ENCODE measurements around the gene INPP4B.
"Not testable (repeated sequence)": the region's sequence is repeated elsewhere in the genome, so short reads cannot be mapped to it uniquely, and the experiment has no call there.

Gene INPP4B

DNA sequence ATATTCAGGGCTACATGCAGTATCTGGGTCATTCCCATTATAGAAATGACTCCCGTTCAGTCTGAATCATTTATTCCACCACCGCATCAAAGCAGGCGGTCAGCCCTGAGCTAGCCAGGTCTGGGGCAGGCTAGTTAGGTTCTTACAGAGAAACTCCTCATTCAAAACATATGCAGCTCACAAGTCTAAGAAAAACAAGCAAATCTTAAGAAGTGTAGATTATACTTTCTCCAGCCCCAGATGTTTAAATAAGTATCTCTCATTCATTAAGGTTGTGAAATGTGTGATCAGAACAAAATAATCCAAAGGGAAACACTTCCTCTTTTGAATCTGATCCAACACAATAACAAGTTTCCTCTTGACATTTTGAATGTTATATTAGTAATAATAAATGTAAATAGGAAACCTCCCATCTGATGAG, 441.9 kb downstream of the INPP4B start:
- DNase-seq: peak; percentile 52

- DNase-seq: no peak
Measured at GRCh38 chr4:142402900-142403299, 443.2 kb downstream of the INPP4B start.

GRCh38 chr4:142402156-142402555, 443.9 kb downstream of the INPP4B start:
- DNase-seq: no peak

GRCh38 chr4:142397364-142397991, 448.6 kb downstream of the INPP4B start:
- not testable (repeated sequence) for DNase-seq

DNA sequence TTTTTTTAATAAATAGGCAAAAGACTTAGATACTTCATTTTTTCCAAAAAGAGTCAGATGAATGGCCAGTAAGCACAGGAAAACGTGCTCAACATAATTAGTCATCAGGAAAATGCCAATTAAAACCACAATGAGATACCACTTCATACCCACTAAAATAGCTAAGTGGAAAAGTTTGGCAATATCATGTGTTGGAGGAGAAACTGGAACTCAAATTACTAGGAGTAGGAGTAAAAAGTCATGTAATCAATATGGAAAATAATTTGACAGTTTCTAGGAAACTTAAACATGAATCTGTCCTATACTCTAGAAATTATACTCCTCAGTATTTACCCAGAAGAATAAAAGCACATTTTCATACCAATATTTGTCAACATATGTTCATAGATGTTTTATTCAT, 449.8 kb downstream of the INPP4B start:
- DNase-seq: no peak

DNA sequence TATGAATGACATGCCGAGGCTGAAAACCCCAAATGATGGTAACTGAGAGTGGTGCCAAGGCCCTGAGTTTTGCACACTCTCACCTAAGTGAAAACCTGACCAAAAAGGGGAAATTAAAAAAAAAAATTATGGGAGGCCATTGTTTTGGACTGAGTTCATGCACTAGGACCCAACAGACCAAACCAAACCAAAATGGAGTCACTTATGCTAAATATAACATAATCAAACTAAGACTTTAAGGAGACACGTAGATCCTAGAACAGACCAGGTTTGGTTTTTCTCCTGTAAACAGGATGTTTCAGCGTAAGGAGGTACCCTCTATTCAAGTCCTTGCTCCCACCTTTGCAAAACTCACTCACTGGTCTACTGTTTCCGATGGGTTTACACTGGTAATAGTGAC, 453.0 kb downstream of the INPP4B start:
- no peak for DNase-seq

GRCh38 chr4:142386856-142387255, 459.2 kb downstream of the INPP4B start:
- DNase-seq: no peak

DNA sequence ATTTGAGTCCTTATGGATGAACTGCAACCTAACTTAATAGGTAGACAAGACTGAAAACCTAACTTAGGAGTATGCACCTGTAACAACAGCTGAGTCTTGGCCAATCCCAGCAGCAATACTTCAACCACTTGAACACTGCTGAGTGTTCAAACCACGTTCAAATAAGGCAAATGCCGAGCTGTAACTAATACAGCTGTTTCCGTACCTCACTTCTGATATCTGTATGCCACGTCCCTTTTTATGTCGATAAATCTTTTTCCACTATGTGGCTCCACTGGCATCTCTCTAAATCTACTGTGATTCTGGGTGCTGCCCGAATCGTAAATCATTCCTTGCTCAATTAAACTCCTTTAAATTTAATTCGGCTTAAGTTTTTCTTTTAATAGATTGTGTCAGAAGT, 459.7 kb downstream of the INPP4B start:
- no peak for DNase-seq

DNA sequence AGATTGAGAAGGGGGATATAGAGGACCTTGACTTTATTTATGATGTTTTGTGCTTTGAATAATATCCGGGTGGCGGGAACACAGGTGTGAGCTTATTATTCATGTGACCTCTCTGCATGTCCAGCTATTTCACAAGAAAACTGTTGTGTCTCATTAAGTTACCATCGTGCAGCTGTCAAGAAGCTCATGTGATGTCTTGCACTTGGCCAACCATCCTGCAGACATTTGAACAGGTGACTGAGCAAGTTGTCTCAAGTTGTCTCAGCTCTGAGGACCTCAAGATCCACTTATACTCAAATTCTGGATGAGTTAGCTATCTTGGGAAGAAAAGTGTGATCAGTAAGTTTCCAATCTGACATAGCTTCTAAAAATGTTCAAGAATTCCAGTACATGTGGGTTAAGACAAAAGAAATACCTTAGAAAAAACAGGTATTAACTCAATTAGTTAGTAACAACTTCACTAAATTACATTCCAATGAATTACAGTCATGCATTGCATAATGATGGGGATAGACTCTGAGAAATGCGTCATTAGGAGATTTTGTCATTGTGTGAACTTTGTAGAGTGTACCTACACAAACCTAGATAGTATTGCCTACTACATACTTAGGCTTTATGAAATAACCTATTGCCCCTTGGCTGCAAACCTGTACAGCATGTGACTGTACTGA, 462.2 kb downstream of the INPP4B start:
- DNase-seq: no peak

- DNase-seq: no peak
Measured at GRCh38 chr4:142383354-142383753, 462.7 kb downstream of the INPP4B start.

DNA sequence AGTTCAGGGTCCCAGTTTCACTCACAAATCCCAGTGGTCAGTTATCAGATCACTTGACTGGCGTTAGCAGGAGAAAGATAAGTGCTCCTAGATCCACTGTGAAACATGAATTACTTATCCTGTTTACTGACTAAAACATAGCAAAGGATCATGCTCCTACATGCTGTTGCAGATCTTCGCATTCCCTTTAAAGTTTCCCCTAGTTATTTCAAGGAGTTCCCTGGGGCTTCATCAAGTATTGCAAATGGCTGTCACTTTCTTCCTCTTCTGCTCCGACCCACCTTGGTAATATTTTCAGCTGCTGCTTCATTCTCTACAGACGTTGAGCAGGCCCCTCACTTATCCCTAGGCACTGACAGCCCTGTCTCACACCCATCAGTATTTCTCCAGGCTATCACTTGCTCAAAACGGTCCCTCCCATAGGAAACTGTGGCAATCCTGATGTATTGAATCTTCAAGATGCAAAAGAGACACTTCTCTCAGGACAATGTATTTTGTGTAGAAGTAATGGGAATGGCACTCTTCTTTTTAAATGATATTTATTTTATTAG, 466.0 kb downstream of the INPP4B start:
- DNase-seq: no peak

DNA sequence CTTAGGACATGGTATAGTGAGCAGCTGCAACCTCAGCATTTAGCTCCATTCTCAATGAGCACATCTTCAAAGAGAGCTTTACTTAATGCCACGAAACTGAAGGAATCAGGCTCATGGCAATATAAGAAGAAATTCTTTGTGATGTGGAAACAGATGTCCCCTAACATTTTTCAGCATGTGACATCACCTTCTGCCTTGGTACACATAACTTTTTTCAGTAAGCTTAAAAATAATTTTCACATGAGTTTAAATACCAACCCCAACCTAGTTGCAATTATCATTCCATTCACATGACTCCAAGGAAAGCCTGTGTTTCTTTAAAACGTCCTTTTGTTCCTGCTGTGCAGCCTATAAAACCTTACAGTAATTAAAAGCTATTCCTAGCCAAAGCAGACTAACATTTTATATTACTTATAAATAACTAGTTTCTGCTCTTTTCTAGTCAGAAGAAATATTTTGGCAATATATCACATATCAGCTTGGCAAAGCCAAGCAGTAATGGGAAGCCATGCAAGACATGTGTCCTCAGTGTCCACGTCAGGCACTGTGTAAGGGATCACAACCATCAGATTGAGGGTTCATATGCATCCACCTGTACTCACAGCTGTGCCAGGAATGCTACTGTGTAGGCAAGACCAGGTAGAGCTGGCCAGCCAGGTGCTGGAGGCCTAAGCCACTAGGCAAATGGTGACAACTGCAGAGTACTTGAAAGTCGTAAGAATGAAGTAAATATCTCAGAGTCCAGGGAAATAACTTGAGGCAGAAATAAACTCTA, 466.6 kb downstream of the INPP4B start:
- DNase-seq: no peak

DNA sequence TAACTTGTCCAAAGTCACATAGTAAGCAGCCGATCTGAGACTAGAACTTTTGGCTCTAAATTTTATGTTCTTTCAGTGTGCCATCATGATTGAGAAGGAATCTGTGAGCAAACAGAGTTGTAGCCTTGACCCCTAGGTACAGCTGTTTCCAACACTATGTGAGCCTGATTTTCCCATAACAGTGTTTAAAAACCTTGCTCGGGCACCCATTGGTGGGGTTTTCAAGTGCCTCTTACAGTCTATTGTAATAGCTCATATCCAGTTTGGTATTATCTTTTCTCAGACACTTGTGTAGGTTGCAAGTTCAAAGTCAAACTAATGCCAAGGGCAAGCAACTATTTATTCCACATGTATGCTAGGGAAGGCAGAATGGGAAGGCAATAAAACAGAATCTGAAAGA, 467.9 kb downstream of the INPP4B start:
- DNase-seq: no peak

DNA sequence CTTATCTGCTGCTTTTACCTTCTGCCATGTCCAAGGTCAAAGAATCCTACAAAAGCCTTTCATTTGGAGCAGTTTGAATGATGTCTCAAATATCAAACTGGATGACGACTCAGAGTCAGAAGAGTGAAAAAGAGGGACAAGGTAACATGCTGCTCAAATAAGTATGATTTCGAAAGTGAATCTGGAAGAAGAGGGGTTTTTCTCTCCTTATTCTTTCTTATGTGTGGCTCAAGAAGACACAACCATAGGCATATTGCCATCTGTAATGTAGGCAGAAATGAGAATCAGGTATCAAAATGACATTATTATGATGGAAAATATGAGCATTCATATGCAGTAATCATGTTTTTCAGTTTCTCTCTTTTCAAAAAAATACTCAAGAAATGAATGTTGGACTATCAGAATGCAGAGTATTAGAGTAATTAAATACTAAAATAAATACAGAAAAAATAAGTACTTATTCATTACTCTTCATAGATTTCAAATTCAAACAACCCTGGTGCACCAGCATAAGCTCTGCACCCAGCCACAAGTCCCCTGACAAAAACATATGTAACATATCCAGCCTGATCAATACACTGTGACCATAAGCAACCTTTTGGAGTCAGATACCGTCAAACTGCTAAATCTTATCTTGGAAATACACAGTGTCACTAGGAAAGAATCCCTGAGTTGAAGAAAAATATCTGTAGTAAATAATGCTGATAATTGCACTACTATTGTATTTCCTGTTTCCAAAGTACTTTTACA, 468.6 kb downstream of the INPP4B start:
- no peak for DNase-seq

DNA sequence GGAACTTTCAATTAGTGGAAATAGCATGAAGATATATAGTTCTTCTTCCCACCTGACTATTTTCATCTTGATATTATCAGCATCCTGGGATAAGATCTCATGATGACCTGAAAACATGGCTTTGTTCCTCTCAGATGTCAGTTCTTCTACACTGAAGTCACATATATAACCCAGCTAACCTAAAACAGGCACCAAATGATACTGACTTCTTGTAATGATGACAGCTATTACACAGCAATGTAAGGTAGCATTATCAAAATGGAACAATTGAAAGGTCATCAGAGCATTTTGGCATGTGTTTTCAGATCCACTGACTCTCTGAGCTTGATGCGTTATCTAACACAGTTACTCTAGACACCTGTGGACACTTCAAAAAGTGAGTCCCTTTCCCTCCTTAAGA, 469.9 kb downstream of the INPP4B start:
- no peak for DNase-seq

DNA sequence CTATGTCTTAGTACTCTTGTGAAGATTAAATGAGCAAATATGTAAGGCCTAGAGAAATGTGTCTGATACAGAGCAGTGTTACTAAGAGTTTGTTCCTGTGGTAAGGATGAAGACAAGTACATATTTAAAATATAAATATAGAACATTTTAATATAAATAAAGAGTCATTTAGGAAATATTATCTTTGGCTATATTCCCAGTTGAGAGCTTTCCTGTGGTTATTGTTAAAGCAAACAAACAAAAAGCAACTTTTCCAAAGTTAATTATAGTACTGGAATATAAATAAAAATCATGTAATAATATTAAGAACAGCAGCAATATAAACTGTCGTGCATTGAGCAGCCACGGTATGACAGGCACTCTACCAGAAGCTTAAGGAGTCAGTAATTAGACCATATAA, 472.5 kb downstream of the INPP4B start:
- DNase-seq: no peak

DNA sequence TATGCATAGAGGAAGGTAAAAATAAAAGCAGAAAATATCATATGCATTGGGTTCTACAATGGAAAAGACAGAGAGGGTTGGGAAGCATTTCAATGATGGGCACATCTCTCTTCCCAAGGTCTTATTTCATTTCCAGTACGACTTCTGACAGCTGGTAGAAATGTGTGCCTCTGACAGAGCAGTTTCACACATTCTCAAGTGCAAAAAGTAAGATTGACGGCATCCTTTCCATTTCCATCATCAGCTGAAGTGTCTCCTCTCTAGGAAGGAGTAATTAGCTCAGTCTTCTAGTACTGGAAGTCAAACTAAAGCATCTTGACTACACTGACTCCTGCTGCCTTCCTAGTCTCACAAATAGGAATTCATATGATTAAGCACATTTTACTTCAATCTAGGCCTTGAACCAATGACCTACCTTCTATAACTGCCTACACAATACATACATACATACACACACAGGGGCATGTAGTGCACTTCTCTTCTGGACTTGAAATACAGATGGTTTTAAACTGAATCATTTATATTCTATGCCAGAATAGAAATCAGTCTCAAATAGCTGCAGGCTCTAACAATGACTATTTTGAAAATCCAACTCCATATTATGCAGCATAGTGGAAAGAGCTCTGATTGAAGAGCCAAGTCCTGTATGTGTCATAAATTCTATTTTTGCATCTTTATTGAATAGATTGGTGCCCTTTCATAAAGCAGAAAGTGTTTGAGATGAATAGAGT, 473.4 kb downstream of the INPP4B start:
- DNase-seq: no peak

DNA sequence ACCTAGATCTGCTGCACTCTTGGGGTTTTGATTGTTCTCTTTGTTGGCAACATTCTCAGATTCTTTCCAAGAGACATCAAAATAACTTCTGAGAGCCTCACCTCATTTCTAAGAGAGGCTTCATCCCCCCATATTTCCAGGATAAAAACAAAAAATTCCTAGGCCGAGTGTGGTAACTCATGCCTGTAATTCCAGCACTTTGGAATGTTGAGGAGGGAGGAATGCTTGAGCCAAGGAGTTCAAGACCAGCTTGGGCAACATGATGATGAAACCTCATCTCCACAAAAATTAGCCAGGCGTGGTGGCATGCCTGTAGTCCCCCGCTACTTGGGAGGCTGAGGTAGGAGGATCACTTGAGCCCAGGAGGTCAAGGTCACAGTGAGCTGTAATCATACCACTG, 477.0 kb downstream of the INPP4B start:
- no peak for DNase-seq

GRCh38 chr4:142367418-142368180, 478.5 kb downstream of the INPP4B start:
- no peak for DNase-seq

DNA sequence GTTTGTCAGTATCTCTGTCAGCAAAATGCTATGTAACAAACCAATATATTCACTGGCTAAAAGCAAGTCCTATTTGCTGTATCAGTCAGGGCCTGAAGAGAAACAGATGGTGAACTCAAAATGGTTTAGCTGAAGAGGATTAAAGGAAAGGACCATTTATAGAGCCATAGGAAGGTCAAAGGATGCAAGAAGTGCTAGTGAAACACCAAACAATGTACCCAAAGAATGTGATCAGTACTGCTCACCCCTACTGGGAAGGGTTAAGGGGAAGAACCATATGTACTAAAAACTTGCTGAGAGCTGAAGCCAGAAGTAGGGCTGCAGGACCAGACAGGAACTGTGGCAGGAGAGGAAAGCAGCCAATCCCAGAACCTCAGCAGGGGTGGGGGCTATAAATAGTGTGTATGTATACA, 479.3 kb downstream of the INPP4B start:
- DNase-seq: no peak

GRCh38 chr4:142365391-142365790, 480.7 kb downstream of the INPP4B start:
- DNase-seq: no peak

DNA sequence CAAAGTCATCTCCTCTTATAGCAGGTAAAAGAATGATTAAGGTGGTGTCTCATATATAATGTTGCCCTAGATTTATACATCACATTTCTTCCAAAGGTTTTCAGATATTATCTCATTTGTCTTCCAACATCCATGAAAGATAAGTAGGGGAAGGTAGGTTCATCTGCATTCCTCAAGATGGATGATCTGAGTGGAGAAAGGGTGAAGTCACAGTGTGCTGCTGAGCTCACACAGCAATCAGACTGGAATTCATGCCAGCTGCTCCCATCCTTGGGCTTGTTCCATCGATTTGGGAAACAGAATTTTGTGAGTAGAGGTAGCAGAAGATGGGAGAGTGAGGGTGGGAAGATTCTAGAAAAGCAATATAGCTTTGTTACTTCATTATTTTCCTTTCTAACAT, 482.4 kb downstream of the INPP4B start:
- no peak for DNase-seq

Measured in stimulated activated CD4-positive, alpha-beta T cell treated with anti-CD3 and anti-CD28 coated beads, Interleukin-2, amount 100 ng/mL, for 48 hours (primary cell).